OCI-LY7 (cell line): ENCODE data around the gene GTF3C1. TPM values are rescaled to one million over a fixed set of nuclear protein-coding genes. Genes with fewer than 3 reads are reported as not detected.

ENCODE experiments used
- BruUV-seq: library from RNA; stranded (reverse); fragments of 400-500 nt; replicated peaks from 2 replicates; lab custom pipeline; 2021; lab: Mats Ljungman, UMichigan
- CTCF ChIA-PET: fragments of 300-600 bp; sonication (Branson Sonifier 250); formaldehyde crosslinking; loops from one replicate; lab custom pipeline; 2022; ENCODE audit warnings: antibody characterized with exemption; ENCODE audit not compliant: unreplicated experiment; lab: Charles Lee
- POLR2A ChIA-PET: fragments of 300-600 bp; sonication (Branson Sonifier 250); formaldehyde crosslinking; loops from one replicate; lab custom pipeline; 2022; ENCODE audit warnings: antibody characterized with exemption; lab: Charles Lee
- DNase-seq: peaks from one replicate; pipeline ENCODE4 v3.0.0-alpha.2; 2015; ENCODE audit warnings: low spot score
- H2AFZ ChIP-seq: fragments of 200-600 bp; sonication (generic), shearing (Covaris generic); 2 replicates; pipeline ENCODE4 v1.6.1; 2014; ENCODE audit warnings: mild to moderate bottlenecking, antibody characterized with exemption, low read length, moderate library complexity
- H3K27ac ChIP-seq: fragments of 200-600 bp; sonication (generic); 2 replicates; pipeline ENCODE4 v1.5.1; 2014; ENCODE audit warnings: mixed run types, low read depth, mild to moderate bottlenecking, moderate library complexity, low read length, inconsistent platforms; ENCODE audit not compliant: poor library complexity, severe bottlenecking
- H3K36me3 ChIP-seq: fragments of 200-600 bp; sonication (generic); 2 replicates; pipeline ENCODE4 v1.6.1; 2014; ENCODE audit warnings: mild to moderate bottlenecking, antibody characterized with exemption, low read length, moderate library complexity, mixed read lengths; ENCODE audit not compliant: insufficient read depth
- H3K4me1 ChIP-seq: fragments of 200-600 bp; sonication (generic); 2 replicates; pipeline ENCODE4 v1.5.1; 2014; ENCODE audit warnings: mild to moderate bottlenecking, low read length; ENCODE audit not compliant: insufficient read depth, poor library complexity, severe bottlenecking
- H3K4me2 ChIP-seq: fragments of 200-600 bp; sonication (generic); 2 replicates; pipeline ENCODE4 v1.6.1; 2014; ENCODE audit warnings: mild to moderate bottlenecking, low read length
- H3K4me3 ChIP-seq: fragments of 200-600 bp; sonication (generic); 2 replicates; pipeline ENCODE4 v1.5.1; 2014; ENCODE audit warnings: mild to moderate bottlenecking, low read depth, low read length; ENCODE audit not compliant: poor library complexity, severe bottlenecking
- H3K79me2 ChIP-seq: fragments of 200-600 bp; sonication (generic); 2 replicates; pipeline ENCODE4 v1.6.1; 2016; ENCODE audit warnings: low read depth, mild to moderate bottlenecking, low read length, moderate library complexity, mixed read lengths; ENCODE audit not compliant: insufficient read depth
- H3K9me2 ChIP-seq: fragments of 200-600 bp; sonication (generic); 2 replicates; pipeline ENCODE4 v1.6.1; 2016; ENCODE audit warnings: mild to moderate bottlenecking, low read length, mixed read lengths; ENCODE audit not compliant: insufficient read depth
- H3K9me3 ChIP-seq: fragments of 200-600 bp; sonication (generic); 2 replicates; pipeline ENCODE4 v1.6.1; 2014; ENCODE audit warnings: mild to moderate bottlenecking, mixed run types, low read length, mixed read lengths
- H4K20me1 ChIP-seq: fragments of 200-600 bp; sonication (generic); 2 replicates; pipeline ENCODE4 v1.6.1; 2014; ENCODE audit warnings: mild to moderate bottlenecking, antibody characterized with exemption, low read length, moderate library complexity, mixed read lengths; ENCODE audit not compliant: insufficient read depth
- EZH2phosphoT487 ChIP-seq: fragments of 200-600 bp; sonication (generic); IDR thresholded peaks from 2 replicates; pipeline ENCODE4 v1.6.1; 2018; ENCODE audit warnings: low read depth, borderline replicate concordance, mild to moderate bottlenecking, mixed run types, antibody characterized with exemption, low read length, moderate library complexity, mixed read lengths
- intact Hi-C: fragments of 100-400 bp; cut with micrococcal nuclease; formaldehyde crosslinking; loops from one replicate; pipeline ENCODE4 v1.10.0; 2022; ENCODE audit not compliant: unreplicated experiment
- total RNA-seq, 2 experiments: library from RNA; depleted of rRNA in 1 of 2; stranded (reverse); fragments of >200 nt in 1 of 2; shearing (Covaris generic) in 1 of 2; gene quantifications; 2 replicates each; pipeline ENCODE4 v1.2.3, GENCODE V29; 2014 to 2022
- TF ChIP-seq, protein P1 (sequence below): fragments of 200-600 bp; sonication (generic); conservative IDR thresholded peaks from 2 replicates; pipeline ENCODE4 v1.5.1; 2014; ENCODE audit warnings: mild to moderate bottlenecking, antibody characterized with exemption, low read length, moderate library complexity, mixed read lengths

Gene GTF3C1
- total RNA-seq, 2 experiments from 2014 or later: 48.3 to 57.1 TPM

DNA sequence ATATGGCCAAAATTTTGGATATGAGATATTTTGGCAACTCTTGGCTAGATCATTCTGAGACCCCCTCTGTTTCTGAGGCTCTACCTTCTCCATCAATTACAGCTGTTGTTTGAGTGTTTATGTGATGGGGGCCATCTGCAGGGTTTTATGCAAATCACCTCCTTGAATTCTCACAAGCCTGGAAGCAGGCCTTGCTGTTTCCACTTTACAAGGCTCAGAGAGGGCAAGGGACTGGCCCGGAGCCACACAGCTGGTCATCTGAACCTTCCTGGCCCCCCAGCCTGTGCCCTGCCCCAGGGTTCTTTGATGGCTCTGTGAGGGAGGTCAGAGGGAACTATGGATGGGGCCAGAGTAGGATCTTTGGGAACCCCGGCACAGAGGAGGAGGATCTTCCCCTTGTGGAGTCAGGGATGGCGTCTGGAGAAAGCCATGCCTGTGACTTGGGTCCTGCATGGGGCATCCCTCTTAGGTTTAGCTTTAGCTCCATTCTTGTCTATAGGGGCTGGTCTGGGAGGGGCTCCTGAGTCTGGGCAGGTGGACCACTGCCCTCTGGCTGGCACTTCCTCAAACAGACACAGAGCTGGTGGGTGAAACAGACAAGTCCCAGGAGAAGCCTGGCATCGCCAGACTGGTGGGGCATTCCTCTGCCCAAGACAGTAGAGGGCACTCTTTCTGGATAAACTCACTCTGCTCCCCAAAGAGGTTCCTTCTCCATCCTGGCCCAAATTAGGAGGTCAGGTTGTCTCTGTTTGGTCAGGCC is 121.5 kb downstream of the GTF3C1 start:
- BruUV-seq: no TSS peak
- Histone ChIP-seq H3K36me3 (peaks cover 23% of the 10 kb centered on the region), H3K27ac (no peak overlapping the region), H3K4me2 (peak overlapping the region; percentile 61), H4K20me1 (no peaks in the 10 kb centered on the region), H3K79me2 (peaks cover 7% of the 10 kb centered on the region; the same call in 1 of the 2 replicates), H3K9me3 (peaks cover 6% of the 10 kb centered on the region; the same call in 1 of the 2 replicates), H3K4me3 (peak overlapping the region; percentile 6), H3K4me1 (peaks cover 74% of the 10 kb centered on the region), H3K9me2 (no peaks in the 10 kb centered on the region), H2AFZ (no peak overlapping the region)
- DNase-seq: no peak
- intact Hi-C loops: no loop called here
- TF ChIP-seq, protein P1, sequence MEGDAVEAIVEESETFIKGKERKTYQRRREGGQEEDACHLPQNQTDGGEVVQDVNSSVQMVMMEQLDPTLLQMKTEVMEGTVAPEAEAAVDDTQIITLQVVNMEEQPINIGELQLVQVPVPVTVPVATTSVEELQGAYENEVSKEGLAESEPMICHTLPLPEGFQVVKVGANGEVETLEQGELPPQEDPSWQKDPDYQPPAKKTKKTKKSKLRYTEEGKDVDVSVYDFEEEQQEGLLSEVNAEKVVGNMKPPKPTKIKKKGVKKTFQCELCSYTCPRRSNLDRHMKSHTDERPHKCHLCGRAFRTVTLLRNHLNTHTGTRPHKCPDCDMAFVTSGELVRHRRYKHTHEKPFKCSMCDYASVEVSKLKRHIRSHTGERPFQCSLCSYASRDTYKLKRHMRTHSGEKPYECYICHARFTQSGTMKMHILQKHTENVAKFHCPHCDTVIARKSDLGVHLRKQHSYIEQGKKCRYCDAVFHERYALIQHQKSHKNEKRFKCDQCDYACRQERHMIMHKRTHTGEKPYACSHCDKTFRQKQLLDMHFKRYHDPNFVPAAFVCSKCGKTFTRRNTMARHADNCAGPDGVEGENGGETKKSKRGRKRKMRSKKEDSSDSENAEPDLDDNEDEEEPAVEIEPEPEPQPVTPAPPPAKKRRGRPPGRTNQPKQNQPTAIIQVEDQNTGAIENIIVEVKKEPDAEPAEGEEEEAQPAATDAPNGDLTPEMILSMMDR: peak; percentile 71
- no peak for TF ChIP-seq EZH2phosphoT487
- CTCF ChIA-PET: interaction anchor here (1.1 to 2.4 kb wide), 5 partner anchors 22 to 157 kb away, joined by 3 to 11 read pairs (median 5); no protein-coding TSS in a partner anchor
- POLR2A ChIA-PET: interaction anchor here (1.9 to 2.3 kb wide), 4 partner anchors 21 to 51 kb away, joined by 8 to 16 read pairs (median 13); partner anchors contain the start of gene IL21R

DNA sequence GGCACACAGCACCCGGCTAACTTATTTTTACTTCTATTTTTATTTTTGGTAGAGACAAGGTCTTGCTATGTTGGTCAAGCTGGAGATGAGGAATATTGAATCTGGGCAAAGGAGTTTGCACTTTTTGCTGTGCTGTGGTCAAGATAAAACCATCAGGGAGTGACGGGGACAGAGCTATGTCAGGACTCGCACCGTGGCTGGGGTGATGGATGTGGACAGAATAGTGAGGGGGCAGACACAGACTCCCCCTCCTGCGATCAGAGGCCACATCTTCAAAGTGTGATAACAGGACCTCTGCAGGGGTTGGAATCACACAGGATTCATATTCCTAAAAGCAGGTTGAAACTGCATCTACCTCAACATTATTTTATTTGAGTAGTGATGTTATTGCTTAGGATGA is 122.2 kb downstream of the GTF3C1 start:
- Histone ChIP-seq H3K4me3 (peak overlapping the region; percentile 53), H3K4me1 (peaks cover 67% of the 10 kb centered on the region)
- intact Hi-C loops: no loop called here

More for the DNA sequence above, 122.2 kb downstream of the GTF3C1 start:
- peaks cover 30% of the 10 kb centered on the region for H3K36me3 ChIP-seq
- H3K4me2 ChIP-seq: peak overlapping the region; percentile 61
- H3K79me2 ChIP-seq: peaks cover 7% of the 10 kb centered on the region; the same call in 1 of the 2 replicates
- H2AFZ ChIP-seq: peak overlapping the region; percentile 11; the same call in 1 of the 2 replicates
- H4K20me1 ChIP-seq: no peaks in the 10 kb centered on the region
- TSS peak; percentile 69 for BruUV-seq
- H3K9me3 ChIP-seq: peaks cover 12% of the 10 kb centered on the region
- TF ChIP-seq, protein P1: no peak
- TF ChIP-seq EZH2phosphoT487: no peak
- peak overlapping the region; percentile 88 for H3K27ac ChIP-seq
- POLR2A ChIA-PET: interaction anchor here (1.0 to 2.3 kb wide), 8 partner anchors 20 to 52 kb away, joined by 3 to 16 read pairs (median 8); partner anchors contain the start of gene IL21R
- H3K9me2 ChIP-seq: no peaks in the 10 kb centered on the region
- CTCF ChIA-PET: interaction anchor here (0.7 to 2.4 kb wide), 6 partner anchors 21 to 248 kb away, joined by 3 to 11 read pairs (median 4); no protein-coding TSS in a partner anchor
- DNase-seq: no peak
